Measurements from ENCODE around the gene PRDM2. TPM values are rescaled to one million over a fixed set of nuclear protein-coding genes. Genes with fewer than 3 reads are reported as not detected.

Gene PRDM2
- total RNA-seq, 1 experiment from 2014 or later = 64.2 TPM

- Histone ChIP-seq H3K36me3 (ENCODE audit: insufficient read depth, low read length, poor library complexity, severe bottlenecking) (no peaks in the 10 kb centered on the region), H3K9me3 (ENCODE audit: low read depth, low read length, poor library complexity, severe bottlenecking) (no peaks in the 10 kb centered on the region), H3K27me3 (replicated peaks; ENCODE audit: insufficient read depth, low read depth, low read length, poor library complexity) (no peaks in the 10 kb centered on the region), H3K27ac (ENCODE audit: low read depth, low read length, poor library complexity, severe bottlenecking) (no peak overlapping the region), H3K4me3 (ENCODE audit: low read depth, low read length, poor library complexity, severe bottlenecking) (no peak overlapping the region), H3K4me1 (ENCODE audit: insufficient read depth, low read length, poor library complexity, severe bottlenecking) (peaks cover 10% of the 10 kb centered on the region)
- no TSS peak for BruUV-seq (replicated peaks)
- peak; percentile 79 for DNase-seq (ENCODE audit: low spot score)
- TF ChIP-seq CTCF (conservative IDR thresholded peaks at IDR 0.05; ENCODE audit: low read depth, low read length) = no peak
- TF ChIP-seq EZH2 (IDR thresholded peaks at IDR 0.05; ENCODE audit: borderline replicate concordance, low read depth, low read length, poor library complexity, severe bottlenecking) = no peak
- intact Hi-C loops (cut with micrococcal nuclease; ENCODE audit: unreplicated experiment) = no loop called here
- ChIA-PET POLR2A (ENCODE audit: low non-redundant PET) (no interaction called here), CTCF (no interaction called here)
Measured at GRCh38 chr1:13869172-13869797, 169.3 kb downstream of the PRDM2 start.

GRCh38 chr1:13871413-13871812, 171.4 kb downstream of the PRDM2 start:
- Histone ChIP-seq H3K27ac (ENCODE audit: low read depth, low read length, poor library complexity, severe bottlenecking) (no peak overlapping the region), H3K36me3 (ENCODE audit: insufficient read depth, low read length, poor library complexity, severe bottlenecking) (no peaks in the 10 kb centered on the region), H3K4me1 (ENCODE audit: insufficient read depth, low read length, poor library complexity, severe bottlenecking) (peaks cover 10% of the 10 kb centered on the region), H3K9me3 (ENCODE audit: low read depth, low read length, poor library complexity, severe bottlenecking) (no peaks in the 10 kb centered on the region), H3K4me3 (ENCODE audit: low read depth, low read length, poor library complexity, severe bottlenecking) (no peak overlapping the region), H3K27me3 (replicated peaks; ENCODE audit: insufficient read depth, low read depth, low read length, poor library complexity) (no peaks in the 10 kb centered on the region)
- no TSS peak for BruUV-seq (replicated peaks)
- intact Hi-C loops (cut with micrococcal nuclease; ENCODE audit: unreplicated experiment) = no loop called here
- CTCF ChIA-PET = no interaction called here
- POLR2A ChIA-PET (ENCODE audit: low non-redundant PET) = no interaction called here
- TF ChIP-seq CTCF (conservative IDR thresholded peaks at IDR 0.05; ENCODE audit: low read depth, low read length) (no peak), EZH2 (IDR thresholded peaks at IDR 0.05; ENCODE audit: borderline replicate concordance, low read depth, low read length, poor library complexity, severe bottlenecking) (no peak)
- no peak for DNase-seq (ENCODE audit: low spot score)

GRCh38 chr1:13871886-13872285, 171.9 kb downstream of the PRDM2 start:
- Histone ChIP-seq H3K4me3 (ENCODE audit: low read depth, low read length, poor library complexity, severe bottlenecking) (no peak overlapping the region), H3K36me3 (ENCODE audit: insufficient read depth, low read length, poor library complexity, severe bottlenecking) (no peaks in the 10 kb centered on the region), H3K27ac (ENCODE audit: low read depth, low read length, poor library complexity, severe bottlenecking) (no peak overlapping the region), H3K27me3 (replicated peaks; ENCODE audit: insufficient read depth, low read depth, low read length, poor library complexity) (no peaks in the 10 kb centered on the region), H3K9me3 (ENCODE audit: low read depth, low read length, poor library complexity, severe bottlenecking) (no peaks in the 10 kb centered on the region), H3K4me1 (ENCODE audit: insufficient read depth, low read length, poor library complexity, severe bottlenecking) (peaks cover 10% of the 10 kb centered on the region)
- TF ChIP-seq EZH2 (IDR thresholded peaks at IDR 0.05; ENCODE audit: borderline replicate concordance, low read depth, low read length, poor library complexity, severe bottlenecking) (no peak), CTCF (conservative IDR thresholded peaks at IDR 0.05; ENCODE audit: low read depth, low read length) (no peak)
- intact Hi-C loops (cut with micrococcal nuclease; ENCODE audit: unreplicated experiment) = no loop called here
- ChIA-PET CTCF (no interaction called here), POLR2A (ENCODE audit: low non-redundant PET) (no interaction called here)
- BruUV-seq (replicated peaks) = no TSS peak
- no peak for DNase-seq (ENCODE audit: low spot score)
